Left ventricle myocardium inferior (tissue), 1 donor: ENCODE data around the gene MANEAL. TPM values are rescaled to one million over a fixed set of nuclear protein-coding genes. Genes with fewer than 3 reads are reported as not detected.

ENCODE experiments used
- DNase-seq: peaks from one replicate; pipeline ENCODE4 v3.0.0-alpha.2; 2020
- H3K27ac ChIP-seq: fragments of 200-600 bp; replicated peaks from 2 replicates; pipeline ENCODE4 v1.8.0; 2021
- H3K27me3 ChIP-seq: fragments of 200-600 bp; 2 replicates; pipeline ENCODE4 v1.8.0; 2021; ENCODE audit warnings: low read depth
- H3K36me3 ChIP-seq: fragments of 200-600 bp; 2 replicates; pipeline ENCODE4 v1.8.0; 2021
- H3K4me1 ChIP-seq: fragments of 200-600 bp; 2 replicates; pipeline ENCODE4 v1.8.0; 2021
- H3K4me3 ChIP-seq: fragments of 200-600 bp; 2 replicates; pipeline ENCODE4 v1.8.0; 2021; ENCODE audit warnings: mild to moderate bottlenecking, moderate library complexity
- H3K9me3 ChIP-seq: fragments of 200-600 bp; replicated peaks from 2 replicates; pipeline ENCODE4 v1.8.0; 2021
- intact Hi-C: fragments of 100-400 bp; cut with micrococcal nuclease; formaldehyde crosslinking; loops from one replicate; pipeline ENCODE4 v1.11.0; 2022
- total RNA-seq: library from RNA; stranded (reverse); fragmentation: NEBNext Ultra II Directional; extraction: Animal tissue kit (Norgen Biotek cat#: 25700); gene quantifications from one replicate; pipeline ENCODE4 v1.2.1, GENCODE V29; 2021
- TF ChIP-seq, protein P1 (sequence below): fragments of 200-600 bp; IDR thresholded peaks from 2 replicates; pipeline ENCODE4 v1.8.0; 2021; ENCODE audit warnings: antibody characterized with exemption, mild to moderate bottlenecking, borderline replicate concordance
- donor health status: DM: no; HTN: yes; CAD: no; lungs with severe emphysema.

MANEAL gene
- total RNA-seq, 1 donor from 2014 or later, result 1.9 TPM

DNA sequence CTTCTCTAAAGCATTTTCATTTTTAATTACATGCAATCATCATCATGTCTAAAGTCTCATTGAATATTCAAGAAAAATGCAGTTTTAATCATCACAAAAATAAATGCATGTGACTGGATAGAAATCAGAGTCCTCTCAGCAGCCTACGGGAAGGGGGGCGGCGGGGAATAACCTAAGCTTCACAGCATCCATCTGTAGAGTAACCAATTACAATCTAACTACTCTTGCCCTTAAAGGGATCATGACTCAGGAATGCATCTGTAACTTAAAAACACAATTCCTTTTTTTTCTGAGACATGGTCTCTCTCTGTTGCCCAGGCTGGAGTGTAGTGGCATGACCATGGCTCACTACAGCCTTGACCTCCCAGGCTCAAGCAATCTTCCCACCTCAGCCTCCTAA lies 43.1 kb downstream of the MANEAL start:
- no peak for DNase-seq
- no peaks in the 10 kb centered on the region for H3K9me3 ChIP-seq
- peaks cover 81% of the 10 kb centered on the region for H3K36me3 ChIP-seq
- TF ChIP-seq, protein P1, sequence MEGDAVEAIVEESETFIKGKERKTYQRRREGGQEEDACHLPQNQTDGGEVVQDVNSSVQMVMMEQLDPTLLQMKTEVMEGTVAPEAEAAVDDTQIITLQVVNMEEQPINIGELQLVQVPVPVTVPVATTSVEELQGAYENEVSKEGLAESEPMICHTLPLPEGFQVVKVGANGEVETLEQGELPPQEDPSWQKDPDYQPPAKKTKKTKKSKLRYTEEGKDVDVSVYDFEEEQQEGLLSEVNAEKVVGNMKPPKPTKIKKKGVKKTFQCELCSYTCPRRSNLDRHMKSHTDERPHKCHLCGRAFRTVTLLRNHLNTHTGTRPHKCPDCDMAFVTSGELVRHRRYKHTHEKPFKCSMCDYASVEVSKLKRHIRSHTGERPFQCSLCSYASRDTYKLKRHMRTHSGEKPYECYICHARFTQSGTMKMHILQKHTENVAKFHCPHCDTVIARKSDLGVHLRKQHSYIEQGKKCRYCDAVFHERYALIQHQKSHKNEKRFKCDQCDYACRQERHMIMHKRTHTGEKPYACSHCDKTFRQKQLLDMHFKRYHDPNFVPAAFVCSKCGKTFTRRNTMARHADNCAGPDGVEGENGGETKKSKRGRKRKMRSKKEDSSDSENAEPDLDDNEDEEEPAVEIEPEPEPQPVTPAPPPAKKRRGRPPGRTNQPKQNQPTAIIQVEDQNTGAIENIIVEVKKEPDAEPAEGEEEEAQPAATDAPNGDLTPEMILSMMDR, result no peak
- H3K4me3 ChIP-seq, result no peak overlapping the region
- no peaks in the 10 kb centered on the region for H3K27me3 ChIP-seq
- peaks cover 12% of the 10 kb centered on the region for H3K4me1 ChIP-seq
- H3K27ac ChIP-seq, result no peak overlapping the region
- intact Hi-C loops, result no loop called here

DNA sequence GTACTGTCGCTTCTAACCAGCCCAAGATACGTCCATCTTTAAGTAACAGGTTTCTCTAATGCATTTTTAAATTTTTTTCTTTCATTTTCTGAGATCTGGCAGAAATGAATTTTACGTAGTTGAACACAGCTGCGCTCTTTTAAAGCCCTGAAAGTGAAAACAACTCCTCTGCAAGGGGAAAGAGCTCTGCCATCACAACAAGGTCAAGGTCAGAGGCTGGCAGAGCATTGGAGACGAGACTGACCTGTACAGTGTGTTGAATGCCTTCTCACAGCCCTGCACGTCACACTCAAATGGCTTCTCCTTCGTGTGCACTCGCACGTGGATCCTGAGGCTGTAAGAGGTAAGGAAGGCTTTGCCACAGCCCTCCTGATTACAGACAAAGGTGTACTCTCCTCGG lies 46.0 kb downstream of the MANEAL start:
- peak overlapping the region; percentile 21 for H3K27ac ChIP-seq
- no peak for DNase-seq
- intact Hi-C loops, result no loop called here
- H3K9me3 ChIP-seq, result no peaks in the 10 kb centered on the region
- H3K4me3 ChIP-seq, result no peak overlapping the region
- H3K27me3 ChIP-seq, result no peaks in the 10 kb centered on the region
- TF ChIP-seq, protein P1, result no peak
- H3K4me1 ChIP-seq, result peaks cover 22% of the 10 kb centered on the region
- H3K36me3 ChIP-seq, result peaks cover 52% of the 10 kb centered on the region

DNA sequence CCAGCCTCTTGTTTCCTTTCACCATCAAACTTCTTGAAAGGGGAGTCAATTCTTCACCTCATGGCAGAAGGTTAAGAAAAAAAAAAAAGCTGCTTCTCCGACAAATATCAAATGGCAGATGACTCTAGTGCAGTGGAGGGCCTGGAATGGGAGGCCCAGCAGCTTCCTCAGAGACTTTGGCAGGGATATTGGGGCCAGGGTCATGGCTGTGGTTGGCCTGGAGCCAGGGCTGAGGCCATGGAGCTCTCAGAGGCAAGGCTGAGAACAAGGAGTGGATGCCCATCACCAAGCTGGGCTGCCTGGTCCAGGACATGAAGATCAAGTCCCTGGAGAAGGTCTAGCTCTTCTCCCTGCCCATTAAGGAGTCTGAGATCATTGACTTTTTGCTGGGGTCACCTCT lies 47.1 kb downstream of the MANEAL start:
- no peak for DNase-seq
- TF ChIP-seq, protein P1, result no peak
- intact Hi-C loops, result no loop called here
- Histone ChIP-seq H3K27ac (no peak overlapping the region), H3K36me3 (peaks cover 42% of the 10 kb centered on the region), H3K9me3 (no peaks in the 10 kb centered on the region), H3K27me3 (no peaks in the 10 kb centered on the region), H3K4me3 (no peak overlapping the region), H3K4me1 (peaks cover 32% of the 10 kb centered on the region)

DNA sequence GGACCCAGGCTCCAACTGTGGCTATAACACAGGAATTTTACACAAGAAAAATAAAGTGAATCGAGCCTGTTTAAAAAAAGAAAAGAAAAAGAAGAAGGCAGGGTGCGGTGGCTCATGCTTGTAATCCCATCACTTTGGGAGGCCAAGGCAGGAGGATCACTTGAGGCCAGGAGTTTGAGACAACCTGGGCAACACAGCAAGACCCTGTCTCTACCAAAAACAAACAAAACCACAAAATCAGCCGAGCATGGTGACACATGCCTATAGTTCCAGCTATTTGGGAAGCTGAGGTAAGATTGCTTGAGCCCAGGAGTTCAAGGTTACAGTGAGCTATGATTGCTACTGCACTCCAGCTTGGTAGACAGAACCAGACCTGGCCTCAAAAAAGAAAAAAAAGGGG lies 48.0 kb downstream of the MANEAL start:
- DNase-seq, result no peak
- Histone ChIP-seq H3K36me3 (peaks cover 35% of the 10 kb centered on the region), H3K27ac (no peak overlapping the region), H3K4me3 (no peak overlapping the region), H3K4me1 (peaks cover 36% of the 10 kb centered on the region), H3K9me3 (no peaks in the 10 kb centered on the region), H3K27me3 (no peaks in the 10 kb centered on the region)
- TF ChIP-seq, protein P1, result no peak
- intact Hi-C loops, result no loop called here

DNA sequence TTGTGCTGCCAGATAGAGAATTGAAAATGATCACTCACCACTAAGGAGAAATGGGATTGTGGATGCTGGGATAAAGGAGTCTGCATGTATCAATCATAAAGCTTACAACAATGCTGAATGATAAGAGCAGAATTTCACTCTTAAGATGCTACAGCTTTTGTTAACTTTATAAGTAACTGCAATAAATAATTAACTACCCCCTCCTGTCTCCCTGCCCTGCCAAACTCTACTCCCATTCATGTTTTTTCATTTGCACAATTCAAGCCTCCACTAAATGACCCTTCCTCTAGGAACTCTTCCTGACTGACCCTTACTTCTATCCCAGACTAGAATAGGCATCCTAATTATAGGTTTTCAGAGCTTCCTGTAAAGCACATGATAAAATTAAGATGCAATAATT lies 50.9 kb downstream of the MANEAL start:
- intact Hi-C loops, result no loop called here
- TF ChIP-seq, protein P1, result no peak
- no peak overlapping the region for H3K4me3 ChIP-seq
- no peak for DNase-seq
- no peak overlapping the region for H3K27ac ChIP-seq
- H3K36me3 ChIP-seq, result peaks cover 8% of the 10 kb centered on the region
- no peaks in the 10 kb centered on the region for H3K27me3 ChIP-seq
- no peaks in the 10 kb centered on the region for H3K9me3 ChIP-seq
- peaks cover 30% of the 10 kb centered on the region for H3K4me1 ChIP-seq
